ENCODE measurements around the gene CETP. TPM values are rescaled to one million over a fixed set of nuclear protein-coding genes. Genes with fewer than 3 reads are reported as not detected.

Gene CETP
- total and polyA plus RNA-seq, 2 donors (not counting 1 experiment from before 2014, with no cell fraction given), result 0.06 TPM; not detected in 1

DNA sequence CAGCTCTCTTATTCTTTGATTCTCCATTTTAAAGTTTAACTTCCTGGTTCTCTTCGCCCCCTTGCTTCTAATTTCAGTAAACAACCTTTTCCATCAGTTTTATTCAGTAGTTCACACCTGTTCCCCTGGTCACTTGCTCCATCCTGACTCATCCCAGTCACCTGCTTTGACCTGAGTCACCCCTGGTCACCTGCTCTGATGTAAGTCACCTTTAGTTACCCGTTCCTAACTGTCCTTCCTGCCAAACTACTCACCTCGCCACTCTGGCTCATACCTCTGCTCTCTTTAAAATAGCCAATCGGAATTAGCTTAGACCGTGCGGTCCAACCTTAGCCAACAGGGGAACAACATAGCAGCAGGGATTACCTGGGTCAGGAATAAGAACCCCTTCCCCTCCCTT, 22.9 kb downstream of the CETP start:
- Histone ChIP-seq H3K27me3 (ENCODE audit: control insufficient read depth, insufficient read depth, low read length) (no peaks in the 10 kb centered on the region), H3K27ac (ENCODE audit: insufficient read depth, low read length) (no peak overlapping the region), H3K36me3 (ENCODE audit: control insufficient read depth, insufficient read depth, low read length) (peaks cover 2% of the 10 kb centered on the region), H4K20me1 (ENCODE audit: control insufficient read depth, extremely low read depth, insufficient read depth, low read length) (no peaks in the 10 kb centered on the region), H3K9me3 (ENCODE audit: control insufficient read depth, insufficient read depth, low read depth, low read length) (no peaks in the 10 kb centered on the region), H3K4me1 (ENCODE audit: control insufficient read depth, extremely low read depth, insufficient read depth, low read length) (peaks cover 12% of the 10 kb centered on the region), H3K79me2 (ENCODE audit: control insufficient read depth, insufficient read depth, low read length) (peaks cover 11% of the 10 kb centered on the region), H3K4me2 (ENCODE audit: extremely low read depth, insufficient read depth, low read length) (no peak overlapping the region), H3K4me3 (replicated peaks in 1 of 4; ENCODE audit: control extremely low read depth in 1 of 4, insufficient read depth in 1 of 4, low read depth in 3 of 4, low read length in 4 of 4) (no peak overlapping the region), H3K9ac (ENCODE audit: insufficient read depth, low read length) (no peak overlapping the region), H2AFZ (ENCODE audit: low read length) (no peak overlapping the region)
- TF ChIP-seq, protein P1, sequence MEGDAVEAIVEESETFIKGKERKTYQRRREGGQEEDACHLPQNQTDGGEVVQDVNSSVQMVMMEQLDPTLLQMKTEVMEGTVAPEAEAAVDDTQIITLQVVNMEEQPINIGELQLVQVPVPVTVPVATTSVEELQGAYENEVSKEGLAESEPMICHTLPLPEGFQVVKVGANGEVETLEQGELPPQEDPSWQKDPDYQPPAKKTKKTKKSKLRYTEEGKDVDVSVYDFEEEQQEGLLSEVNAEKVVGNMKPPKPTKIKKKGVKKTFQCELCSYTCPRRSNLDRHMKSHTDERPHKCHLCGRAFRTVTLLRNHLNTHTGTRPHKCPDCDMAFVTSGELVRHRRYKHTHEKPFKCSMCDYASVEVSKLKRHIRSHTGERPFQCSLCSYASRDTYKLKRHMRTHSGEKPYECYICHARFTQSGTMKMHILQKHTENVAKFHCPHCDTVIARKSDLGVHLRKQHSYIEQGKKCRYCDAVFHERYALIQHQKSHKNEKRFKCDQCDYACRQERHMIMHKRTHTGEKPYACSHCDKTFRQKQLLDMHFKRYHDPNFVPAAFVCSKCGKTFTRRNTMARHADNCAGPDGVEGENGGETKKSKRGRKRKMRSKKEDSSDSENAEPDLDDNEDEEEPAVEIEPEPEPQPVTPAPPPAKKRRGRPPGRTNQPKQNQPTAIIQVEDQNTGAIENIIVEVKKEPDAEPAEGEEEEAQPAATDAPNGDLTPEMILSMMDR (conservative IDR thresholded peaks at IDR 0.05 in 1 of 2, IDR thresholded peaks at IDR 0.05 in 1 of 2; ENCODE audit: low read depth in 1 of 2, low read length in 2 of 2), result no peak
- no peak for TF ChIP-seq EZH2 (IDR thresholded peaks at IDR 0.05; ENCODE audit: low read length, missing control alignments)
- DNase-seq (ENCODE audit: low read depth in 2 of 2), result no peak

GRCh38 chr16:56985288-56985961, 23.7 kb downstream of the CETP start:
- H3K4me3 ChIP-seq (replicated peaks in 1 of 4; ENCODE audit: control extremely low read depth in 1 of 4, insufficient read depth in 1 of 4, low read depth in 3 of 4, low read length in 4 of 4), result no peak overlapping the region
- peaks cover 12% of the 10 kb centered on the region for H3K4me1 ChIP-seq (ENCODE audit: control insufficient read depth, extremely low read depth, insufficient read depth, low read length)
- peak overlapping the region; percentile 55 for H3K27ac ChIP-seq (ENCODE audit: insufficient read depth, low read length)
- H4K20me1 ChIP-seq (ENCODE audit: control insufficient read depth, extremely low read depth, insufficient read depth, low read length), result no peaks in the 10 kb centered on the region
- H3K9me3 ChIP-seq (ENCODE audit: control insufficient read depth, insufficient read depth, low read depth, low read length), result no peaks in the 10 kb centered on the region
- peak overlapping the region; percentile 42 for H3K4me2 ChIP-seq (ENCODE audit: extremely low read depth, insufficient read depth, low read length)
- H3K9ac ChIP-seq (ENCODE audit: insufficient read depth, low read length), result no peak overlapping the region
- H3K36me3 ChIP-seq (ENCODE audit: control insufficient read depth, insufficient read depth, low read length), result peaks cover 2% of the 10 kb centered on the region
- H3K27me3 ChIP-seq (ENCODE audit: control insufficient read depth, insufficient read depth, low read length), result no peaks in the 10 kb centered on the region
- peak; percentile 88 for DNase-seq (ENCODE audit: low read depth in 2 of 2)
- peak overlapping the region; percentile 27 for H2AFZ ChIP-seq (ENCODE audit: low read length)
- TF ChIP-seq, protein P1 (conservative IDR thresholded peaks at IDR 0.05 in 1 of 2, IDR thresholded peaks at IDR 0.05 in 1 of 2; ENCODE audit: low read depth in 1 of 2, low read length in 2 of 2), result no peak
- TF ChIP-seq EZH2 (IDR thresholded peaks at IDR 0.05; ENCODE audit: low read length, missing control alignments), result no peak
- peaks cover 19% of the 10 kb centered on the region for H3K79me2 ChIP-seq (ENCODE audit: control insufficient read depth, insufficient read depth, low read length)

DNA sequence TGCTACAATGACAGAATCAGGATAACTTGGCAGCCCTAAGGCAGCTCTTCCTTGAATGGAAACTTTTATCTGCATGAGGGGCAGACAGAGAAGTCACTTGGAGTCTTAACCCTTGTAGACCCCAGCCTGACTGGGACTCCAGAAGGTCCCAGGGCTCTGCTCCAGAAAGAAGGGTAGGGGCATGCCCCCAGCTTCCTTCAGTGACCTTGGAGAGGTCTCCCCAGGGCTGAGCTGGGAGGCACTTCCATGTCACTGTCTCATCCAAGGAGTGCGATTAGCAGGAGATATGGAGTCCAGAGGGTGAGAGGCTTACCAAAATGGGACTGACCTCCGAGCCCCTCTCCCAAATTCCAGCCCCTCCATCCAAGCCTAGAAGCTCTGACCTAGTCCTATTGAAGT, 24.2 kb downstream of the CETP start:
- H3K4me2 ChIP-seq (ENCODE audit: extremely low read depth, insufficient read depth, low read length), result no peak overlapping the region
- peak overlapping the region; percentile 55 for H3K27ac ChIP-seq (ENCODE audit: insufficient read depth, low read length)
- H3K9ac ChIP-seq (ENCODE audit: insufficient read depth, low read length), result no peak overlapping the region
- peaks cover 24% of the 10 kb centered on the region for H3K79me2 ChIP-seq (ENCODE audit: control insufficient read depth, insufficient read depth, low read length)
- H3K36me3 ChIP-seq (ENCODE audit: control insufficient read depth, insufficient read depth, low read length), result peaks cover 2% of the 10 kb centered on the region
- H3K4me1 ChIP-seq (ENCODE audit: control insufficient read depth, extremely low read depth, insufficient read depth, low read length), result peaks cover 16% of the 10 kb centered on the region
- DNase-seq (ENCODE audit: low read depth in 2 of 2), result no peak
- TF ChIP-seq EZH2 (IDR thresholded peaks at IDR 0.05; ENCODE audit: low read length, missing control alignments), result no peak
- TF ChIP-seq, protein P1 (conservative IDR thresholded peaks at IDR 0.05 in 1 of 2, IDR thresholded peaks at IDR 0.05 in 1 of 2; ENCODE audit: low read depth in 1 of 2, low read length in 2 of 2), result no peak
- H3K27me3 ChIP-seq (ENCODE audit: control insufficient read depth, insufficient read depth, low read length), result no peaks in the 10 kb centered on the region
- no peak overlapping the region for H3K4me3 ChIP-seq (replicated peaks in 1 of 4; ENCODE audit: control extremely low read depth in 1 of 4, insufficient read depth in 1 of 4, low read depth in 3 of 4, low read length in 4 of 4)
- peak overlapping the region; percentile 27 for H2AFZ ChIP-seq (ENCODE audit: low read length)
- H3K9me3 ChIP-seq (ENCODE audit: control insufficient read depth, insufficient read depth, low read depth, low read length), result no peaks in the 10 kb centered on the region
- no peaks in the 10 kb centered on the region for H4K20me1 ChIP-seq (ENCODE audit: control insufficient read depth, extremely low read depth, insufficient read depth, low read length)

Data from fibroblast of lung (primary cell).